Measurements from ENCODE around the gene PRKCA. TPM values are rescaled to one million over a fixed set of nuclear protein-coding genes. Genes with fewer than 3 reads are reported as not detected.

The PRKCA gene
- total RNA-seq, 4 donors from 2014 or later, result 26.0 to 89.0 (median 32.8) TPM

DNA sequence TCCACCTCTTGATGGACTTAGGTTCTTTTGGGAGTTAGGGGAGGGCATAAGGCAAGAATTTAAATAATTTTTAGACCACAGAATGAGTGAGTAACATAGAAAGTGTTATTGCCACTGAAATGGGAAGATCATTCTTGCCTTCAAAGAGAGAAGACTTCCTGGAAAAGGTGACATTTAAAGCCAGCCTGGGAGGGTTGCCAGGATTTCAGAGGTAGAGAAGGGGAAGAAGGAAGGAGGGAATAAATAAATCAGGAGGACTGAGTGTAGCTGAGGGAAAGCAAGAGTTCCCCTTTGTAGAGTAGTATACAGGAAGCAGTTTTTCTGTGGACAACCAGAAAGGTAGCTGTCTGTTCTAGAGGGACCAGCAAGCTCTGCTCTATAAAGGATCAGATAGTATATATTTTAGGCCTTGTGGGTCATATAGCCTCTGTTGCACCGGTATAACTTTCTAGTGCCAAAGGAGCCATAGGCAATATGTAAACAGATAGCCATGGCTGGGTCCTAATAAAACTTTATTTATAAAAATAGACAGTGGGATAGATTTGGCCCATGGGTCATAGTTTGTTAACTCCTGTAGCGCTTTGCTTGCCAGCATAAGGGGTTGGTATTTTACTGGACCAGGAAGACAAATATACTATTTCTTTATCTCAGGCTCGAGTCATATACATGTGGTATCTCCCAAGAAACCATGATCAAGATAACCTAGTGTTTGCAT, 385.3 kb downstream of the PRKCA start:
- TF ChIP-seq, protein P1, sequence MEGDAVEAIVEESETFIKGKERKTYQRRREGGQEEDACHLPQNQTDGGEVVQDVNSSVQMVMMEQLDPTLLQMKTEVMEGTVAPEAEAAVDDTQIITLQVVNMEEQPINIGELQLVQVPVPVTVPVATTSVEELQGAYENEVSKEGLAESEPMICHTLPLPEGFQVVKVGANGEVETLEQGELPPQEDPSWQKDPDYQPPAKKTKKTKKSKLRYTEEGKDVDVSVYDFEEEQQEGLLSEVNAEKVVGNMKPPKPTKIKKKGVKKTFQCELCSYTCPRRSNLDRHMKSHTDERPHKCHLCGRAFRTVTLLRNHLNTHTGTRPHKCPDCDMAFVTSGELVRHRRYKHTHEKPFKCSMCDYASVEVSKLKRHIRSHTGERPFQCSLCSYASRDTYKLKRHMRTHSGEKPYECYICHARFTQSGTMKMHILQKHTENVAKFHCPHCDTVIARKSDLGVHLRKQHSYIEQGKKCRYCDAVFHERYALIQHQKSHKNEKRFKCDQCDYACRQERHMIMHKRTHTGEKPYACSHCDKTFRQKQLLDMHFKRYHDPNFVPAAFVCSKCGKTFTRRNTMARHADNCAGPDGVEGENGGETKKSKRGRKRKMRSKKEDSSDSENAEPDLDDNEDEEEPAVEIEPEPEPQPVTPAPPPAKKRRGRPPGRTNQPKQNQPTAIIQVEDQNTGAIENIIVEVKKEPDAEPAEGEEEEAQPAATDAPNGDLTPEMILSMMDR (IDR thresholded peaks at IDR 0.05), result no peak
- no peak for TF ChIP-seq EP300 (IDR thresholded peaks at IDR 0.05)
- no peak for TF ChIP-seq POLR2AphosphoS5 (IDR thresholded peaks at IDR 0.05)
- no peak for TF ChIP-seq POLR2A (IDR thresholded peaks at IDR 0.05)

DNA sequence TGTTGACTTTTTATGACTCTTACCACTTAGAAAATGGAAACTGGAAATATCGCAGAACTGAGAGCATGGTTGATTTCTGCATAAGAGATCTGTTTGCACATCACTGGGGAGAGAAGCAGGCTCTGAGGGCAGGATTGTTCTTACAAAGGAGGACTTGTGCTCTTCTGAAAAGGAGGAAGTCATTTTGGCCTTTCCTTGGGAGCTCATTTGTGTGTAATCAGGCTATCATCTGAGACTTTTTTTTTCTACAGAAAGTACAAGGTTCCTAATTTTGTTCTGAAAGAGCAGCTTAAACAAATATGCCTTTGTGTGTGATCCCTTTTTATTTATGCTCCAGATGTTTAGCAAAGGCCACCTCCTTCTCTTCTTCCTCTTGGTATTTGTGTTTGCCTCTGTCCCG, 386.8 kb downstream of the PRKCA start:
- peak overlapping the region in 1 of 4 donors; percentile 44 for H3K27ac ChIP-seq
- peaks cover 0 to 54% of the 10 kb centered on the region in 2 donors for H3K36me3 ChIP-seq
- no peak overlapping the region for H3K4me3 ChIP-seq
- peaks cover 0 to 13% (median 0%) of the 10 kb centered on the region in 3 donors for H3K4me1 ChIP-seq
- ATAC-seq, result no peak
- H3K9me3 ChIP-seq, result no peaks in the 10 kb centered on the region
- WGBS, 2 donors (ENCODE audit: low coverage in 1 of 2), result 80% methylated on average over 2 of the region's 2 CpGs; no CpG with 5 or more reads in 1 of the 2 donors
- no peaks in the 10 kb centered on the region for H3K27me3 ChIP-seq
- no peak for TF ChIP-seq EP300 (IDR thresholded peaks at IDR 0.05)
- TF ChIP-seq, protein P1 (IDR thresholded peaks at IDR 0.05), result no peak
- TF ChIP-seq POLR2AphosphoS5 (IDR thresholded peaks at IDR 0.05), result no peak
- no peak for TF ChIP-seq POLR2A (IDR thresholded peaks at IDR 0.05)

More for the DNA sequence above, 385.3 kb downstream of the PRKCA start:
- H3K9me3 ChIP-seq, result no peaks in the 10 kb centered on the region
- no peak overlapping the region for H3K27ac ChIP-seq
- no peak for ATAC-seq
- 58 to 91% methylated on average over 3 of the region's 3 CpGs for WGBS, 2 donors (ENCODE audit: low coverage in 1 of 2)
- peaks cover 0 to 18% (median 0%) of the 10 kb centered on the region in 3 donors for H3K4me1 ChIP-seq
- no peak overlapping the region for H3K4me3 ChIP-seq
- H3K27me3 ChIP-seq, result no peaks in the 10 kb centered on the region
- peaks cover 0 to 50% of the 10 kb centered on the region in 2 donors for H3K36me3 ChIP-seq

DNA sequence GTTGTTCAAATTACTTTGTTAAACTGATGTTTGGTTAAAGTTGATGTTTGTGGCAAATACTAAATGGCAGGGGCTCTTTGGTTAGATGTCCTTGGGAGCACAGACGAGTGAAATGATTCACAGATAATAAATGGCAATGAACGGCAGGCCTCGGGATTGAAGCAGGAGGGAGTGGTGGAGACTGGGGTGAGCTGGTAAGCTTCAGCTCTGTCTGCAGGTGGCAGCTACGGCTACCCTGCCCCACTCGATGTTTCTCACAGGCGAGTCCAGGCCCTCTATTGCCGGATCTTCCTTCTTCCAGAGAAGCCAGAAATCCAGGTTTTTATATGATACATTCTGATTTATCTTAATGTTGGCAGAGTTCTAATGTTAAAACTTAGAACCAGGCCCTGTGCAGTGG, 387.8 kb downstream of the PRKCA start:
- ATAC-seq, result no peak
- no peaks in the 10 kb centered on the region for H3K27me3 ChIP-seq
- peaks cover 0 to 8% (median 0%) of the 10 kb centered on the region in 3 donors for H3K4me1 ChIP-seq
- H3K27ac ChIP-seq, result peak overlapping the region in 2 of 4 donors; percentile 3 to 44
- H3K36me3 ChIP-seq, result peaks cover 0 to 54% of the 10 kb centered on the region in 2 donors
- no peaks in the 10 kb centered on the region for H3K9me3 ChIP-seq
- no peak overlapping the region for H3K4me3 ChIP-seq
- 92 to 100% methylated on average over 2 to 7 of the region's 7 CpGs for WGBS, 2 donors (ENCODE audit: low coverage in 1 of 2)
- TF ChIP-seq POLR2A (IDR thresholded peaks at IDR 0.05), result no peak
- TF ChIP-seq, protein P1 (IDR thresholded peaks at IDR 0.05), result no peak
- TF ChIP-seq EP300 (IDR thresholded peaks at IDR 0.05), result no peak
- TF ChIP-seq POLR2AphosphoS5 (IDR thresholded peaks at IDR 0.05), result no peak

DNA sequence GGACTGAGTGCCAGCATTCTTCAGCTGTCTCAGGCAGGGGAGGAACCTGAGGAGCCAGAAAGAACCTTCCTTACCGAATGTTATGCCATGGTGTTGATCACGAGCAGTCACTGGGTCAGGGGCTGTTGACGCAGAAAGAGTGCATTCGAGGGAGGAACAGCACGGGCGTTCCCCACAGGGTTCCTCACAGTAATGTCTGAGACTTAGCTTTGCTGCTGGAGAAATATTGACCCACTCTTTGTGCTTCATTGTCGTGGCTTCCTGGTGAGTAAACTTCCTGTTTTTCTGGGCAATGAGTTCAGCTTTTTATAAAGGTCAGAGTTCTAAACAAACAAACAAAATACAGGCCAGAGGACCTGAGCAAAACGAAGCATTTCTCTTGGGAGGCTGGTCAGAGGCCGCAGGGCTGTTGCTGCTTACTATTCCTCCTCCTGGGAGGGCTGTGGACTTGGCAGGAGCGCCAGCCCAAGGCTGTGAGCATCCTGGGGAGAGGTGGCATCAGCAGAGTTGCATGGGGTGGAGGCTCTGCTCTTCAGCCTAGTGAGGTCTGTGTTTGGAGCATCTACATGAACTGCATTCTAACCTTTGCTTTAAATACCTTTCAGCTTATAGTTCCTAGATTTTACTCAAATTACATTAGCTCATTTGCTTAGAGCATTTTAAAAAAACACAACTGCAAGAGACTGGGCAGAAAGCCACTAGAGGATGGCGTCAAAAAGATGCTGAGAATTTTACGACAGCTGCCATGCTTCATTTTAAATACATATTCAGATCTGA, 389.4 kb downstream of the PRKCA start:
- peaks cover 0 to 8% (median 0%) of the 10 kb centered on the region in 3 donors for H3K4me1 ChIP-seq
- peaks cover 0 to 59% of the 10 kb centered on the region in 2 donors for H3K36me3 ChIP-seq
- no peaks in the 10 kb centered on the region for H3K9me3 ChIP-seq
- no peaks in the 10 kb centered on the region for H3K27me3 ChIP-seq
- no peak overlapping the region for H3K27ac ChIP-seq
- H3K4me3 ChIP-seq, result no peak overlapping the region
- ATAC-seq, result no peak
- WGBS, 2 donors (ENCODE audit: low coverage in 1 of 2), result 52 to 72% methylated on average over 6 to 8 of the region's 12 CpGs
- TF ChIP-seq EP300 (IDR thresholded peaks at IDR 0.05) (no peak), POLR2A (IDR thresholded peaks at IDR 0.05) (no peak), POLR2AphosphoS5 (IDR thresholded peaks at IDR 0.05) (no peak)
- TF ChIP-seq, protein P1 (IDR thresholded peaks at IDR 0.05), result no peak

Data from gastroesophageal sphincter (tissue), 4 donors.